Measurements from ENCODE around the gene ARL5B.

GRCh38 chr10:18647945-18648344, 11.3 kb upstream of the ARL5B start:
- no peak for TF ChIP-seq CTCF (IDR thresholded peaks at IDR 0.05; ENCODE audit: low read depth, low read length, poor library complexity, severe bottlenecking)
- no peak for TF ChIP-seq EZH2phosphoT487 (IDR thresholded peaks at IDR 0.05; ENCODE audit: borderline replicate concordance, low read length)

Data from DOHH2 (cell line).